ENCODE data around the gene OBSL1.

Gene OBSL1

DNA sequence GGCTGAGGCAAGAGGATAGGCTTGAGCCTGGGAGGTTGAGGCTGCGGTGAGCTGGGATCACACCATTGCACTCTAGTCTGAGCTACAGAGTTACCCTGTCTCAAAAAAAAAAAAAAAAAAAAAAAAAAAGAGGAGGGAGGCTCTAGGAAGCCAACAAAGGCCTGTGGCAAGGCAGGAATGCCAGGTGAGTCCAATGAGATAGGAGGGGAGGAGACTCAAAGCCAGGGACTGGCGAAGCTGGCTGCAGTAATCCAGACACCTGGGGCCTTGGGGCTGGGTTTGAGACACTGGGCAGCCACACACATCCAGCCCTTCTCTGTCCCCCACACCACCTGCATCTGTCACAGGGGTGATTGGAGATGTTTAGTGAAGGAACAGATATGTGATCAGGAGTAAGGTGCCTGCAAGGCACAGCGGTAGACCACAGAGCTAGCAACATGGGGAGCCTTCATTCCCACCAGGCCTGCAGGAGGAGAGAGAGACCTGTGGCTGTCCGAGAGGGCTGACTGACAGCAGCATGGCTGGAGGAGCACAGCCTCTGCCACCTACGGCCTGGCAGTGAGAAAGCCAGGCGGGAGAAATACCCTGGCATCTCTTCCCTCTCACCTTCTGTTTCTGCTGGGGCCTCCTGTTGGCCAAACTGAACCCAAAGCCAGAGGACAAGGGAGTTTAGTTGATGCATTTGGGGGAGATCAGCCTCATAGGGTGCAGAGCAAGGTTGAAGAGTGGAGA, 37.2 kb downstream of the OBSL1 start:
- no peak for DNase-seq (ENCODE audit: low read depth, low spot score)

DNA sequence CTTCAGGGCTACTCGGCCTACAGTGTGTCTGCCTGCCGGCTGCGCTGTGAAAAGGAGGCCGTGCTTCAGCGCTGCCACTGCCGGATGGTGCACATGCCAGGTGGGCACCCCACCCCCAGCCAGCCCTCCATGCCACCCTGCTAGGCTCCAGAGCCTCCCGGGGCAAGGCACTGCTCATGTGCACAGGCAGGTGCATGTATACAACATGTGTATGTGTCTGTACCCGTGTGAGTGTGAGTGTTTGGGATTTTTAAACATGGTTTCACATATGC, 39.0 kb downstream of the OBSL1 start:
- no peak for DNase-seq (ENCODE audit: low read depth, low spot score)

DNA sequence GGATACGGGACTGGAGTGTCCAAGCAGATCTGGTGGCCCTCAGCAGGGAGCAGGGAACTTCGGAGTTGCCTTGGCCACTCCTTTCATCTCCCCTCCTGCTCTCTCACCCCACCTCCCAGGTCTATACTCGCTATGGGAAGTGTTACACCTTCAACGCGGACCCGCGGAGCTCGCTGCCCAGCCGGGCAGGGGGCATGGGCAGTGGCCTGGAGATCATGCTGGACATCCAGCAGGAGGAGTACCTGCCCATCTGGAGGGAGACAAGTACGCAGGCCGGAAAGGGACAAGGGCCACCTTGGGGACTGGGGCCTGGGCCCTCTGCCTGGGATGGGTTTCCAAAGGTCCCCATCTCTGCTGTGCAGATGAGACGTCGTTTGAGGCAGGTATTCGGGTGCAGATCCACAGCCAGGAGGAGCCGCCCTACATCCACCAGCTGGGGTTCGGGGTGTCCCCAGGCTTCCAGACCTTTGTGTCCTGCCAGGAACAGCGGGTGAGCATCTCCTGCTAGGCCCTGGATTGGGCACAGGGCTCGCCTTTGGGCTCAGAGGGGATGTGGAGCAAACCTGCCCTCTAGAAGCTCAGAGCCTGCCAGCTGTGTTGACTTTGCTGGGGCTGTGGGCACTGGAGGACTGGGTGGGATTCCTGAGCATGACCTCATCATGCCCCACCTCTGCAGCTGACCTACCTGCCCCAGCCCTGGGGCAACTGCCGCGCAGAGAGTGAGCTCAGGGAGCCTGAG, 39.5 kb downstream of the OBSL1 start:
- no peak for DNase-seq (ENCODE audit: low read depth, low spot score)

DNA sequence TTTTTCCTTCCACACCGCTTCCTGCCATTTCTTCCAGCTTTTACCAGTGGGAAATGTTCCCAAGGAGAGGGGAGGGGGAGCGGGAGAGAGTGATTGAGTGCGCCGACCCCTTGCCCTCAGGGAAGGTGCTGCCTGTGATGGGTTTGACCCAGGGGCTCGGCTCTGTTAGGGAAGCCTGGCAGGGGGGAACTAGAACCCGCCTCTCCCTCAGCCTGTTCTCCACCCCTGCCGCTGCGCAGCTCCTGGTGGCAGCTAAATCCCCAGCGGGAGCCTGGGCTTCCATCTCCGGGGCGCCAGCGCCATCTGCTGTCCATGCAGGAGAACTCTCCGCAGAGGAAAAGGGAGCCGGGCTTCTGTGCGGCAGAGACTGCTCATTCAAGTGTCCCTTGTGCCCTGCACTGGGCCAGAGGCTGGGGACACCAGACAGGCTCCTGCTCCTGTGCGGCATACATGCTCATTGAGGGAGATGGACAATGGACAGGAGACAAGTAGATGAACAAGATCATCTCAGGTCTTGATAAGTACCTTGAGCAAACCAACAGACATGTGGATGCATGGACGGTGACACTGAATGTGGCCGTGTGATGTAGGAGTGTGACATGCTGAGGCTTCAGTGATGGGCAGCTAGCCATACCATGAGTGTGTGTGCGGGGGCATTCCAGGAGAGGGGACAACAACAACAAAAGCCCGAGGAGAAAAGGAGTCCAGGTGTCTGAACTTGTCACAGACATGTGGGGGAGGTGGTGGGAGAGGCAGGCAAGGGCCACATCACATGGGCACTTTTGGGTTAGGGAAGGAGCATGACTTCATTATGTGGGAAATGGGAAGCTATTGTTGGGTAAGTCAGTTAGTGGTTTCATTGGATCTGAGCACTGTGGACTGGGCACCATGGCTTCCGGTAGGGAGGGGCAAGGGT, 41.0 kb downstream of the OBSL1 start:
- DNase-seq (ENCODE audit: low read depth, low spot score) = peak; percentile 78

DNA sequence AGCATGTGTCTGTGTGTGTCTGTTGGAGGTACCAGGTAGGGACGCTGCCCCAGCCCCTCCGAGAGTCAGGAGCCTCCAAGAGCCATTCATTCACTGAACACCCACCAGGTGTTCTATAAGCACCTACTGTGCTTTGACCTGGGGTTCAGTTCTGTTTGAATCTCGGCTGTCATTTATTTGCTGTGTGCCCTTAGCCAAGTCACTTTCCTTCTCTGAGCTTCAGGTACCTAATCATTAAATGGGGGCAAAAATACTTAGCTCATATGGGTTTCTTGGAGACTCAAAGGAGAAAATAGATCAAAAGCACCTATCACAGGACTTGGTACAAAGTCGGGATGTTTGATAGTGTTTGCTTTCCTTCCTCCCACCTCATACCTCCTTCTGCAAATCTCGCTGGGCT, 43.9 kb downstream of the OBSL1 start:
- DNase-seq (ENCODE audit: low read depth, low spot score) = no peak

DNA sequence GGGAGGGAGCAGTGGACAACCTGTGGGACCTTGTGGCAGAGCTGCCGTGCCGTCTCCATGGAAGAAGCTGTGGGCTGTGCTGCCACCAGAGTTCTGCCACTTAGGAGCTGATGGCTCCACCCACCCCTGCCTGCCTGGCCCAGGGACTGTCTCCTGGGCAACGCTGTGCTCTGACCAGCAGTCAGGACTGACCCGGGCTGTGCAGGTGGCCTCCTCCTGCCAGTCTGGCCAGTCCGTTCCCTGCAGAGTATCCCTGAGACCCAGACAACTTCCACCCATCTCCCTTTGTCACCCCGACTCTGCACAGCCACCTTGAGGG, 44.3 kb downstream of the OBSL1 start:
- no peak for DNase-seq (ENCODE audit: low read depth, low spot score)

DNA sequence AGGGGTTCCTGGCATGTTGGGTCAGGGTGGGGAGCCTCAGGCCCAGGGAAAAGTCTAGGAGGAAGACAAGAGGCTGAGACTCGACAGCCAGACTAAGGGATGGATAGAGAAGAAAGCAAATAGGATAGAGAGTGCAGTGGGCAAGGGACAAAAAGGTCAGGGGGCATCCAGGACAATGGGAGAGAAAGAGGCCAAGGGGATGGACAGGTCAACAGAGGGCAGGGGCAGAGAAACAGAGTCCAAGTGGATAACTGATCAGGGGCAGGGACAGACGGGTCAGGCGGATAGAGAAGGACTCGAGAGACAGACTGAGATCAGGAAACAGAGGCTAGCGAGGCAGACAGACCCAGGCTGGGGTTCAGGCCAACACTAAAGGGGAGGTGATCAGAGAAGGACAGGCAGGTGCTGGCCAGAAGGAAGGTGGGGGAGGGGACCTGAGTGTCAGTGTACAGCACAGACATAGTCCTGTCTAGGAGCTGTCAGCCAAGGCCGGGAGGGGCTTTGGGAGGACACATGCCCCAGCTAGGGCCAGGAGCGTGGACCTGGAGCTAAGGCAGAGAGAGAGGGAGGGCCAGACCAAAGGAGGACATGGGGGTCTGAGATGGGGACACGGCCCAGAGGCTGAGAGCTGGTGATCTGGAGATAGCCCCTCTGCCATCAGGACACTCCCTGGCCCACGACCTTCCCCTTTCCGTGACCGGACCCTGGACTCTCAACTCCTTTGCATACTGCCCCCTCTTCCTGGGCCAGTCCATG, 44.8 kb downstream of the OBSL1 start:
- no peak for DNase-seq (ENCODE audit: low read depth, low spot score)

DNA sequence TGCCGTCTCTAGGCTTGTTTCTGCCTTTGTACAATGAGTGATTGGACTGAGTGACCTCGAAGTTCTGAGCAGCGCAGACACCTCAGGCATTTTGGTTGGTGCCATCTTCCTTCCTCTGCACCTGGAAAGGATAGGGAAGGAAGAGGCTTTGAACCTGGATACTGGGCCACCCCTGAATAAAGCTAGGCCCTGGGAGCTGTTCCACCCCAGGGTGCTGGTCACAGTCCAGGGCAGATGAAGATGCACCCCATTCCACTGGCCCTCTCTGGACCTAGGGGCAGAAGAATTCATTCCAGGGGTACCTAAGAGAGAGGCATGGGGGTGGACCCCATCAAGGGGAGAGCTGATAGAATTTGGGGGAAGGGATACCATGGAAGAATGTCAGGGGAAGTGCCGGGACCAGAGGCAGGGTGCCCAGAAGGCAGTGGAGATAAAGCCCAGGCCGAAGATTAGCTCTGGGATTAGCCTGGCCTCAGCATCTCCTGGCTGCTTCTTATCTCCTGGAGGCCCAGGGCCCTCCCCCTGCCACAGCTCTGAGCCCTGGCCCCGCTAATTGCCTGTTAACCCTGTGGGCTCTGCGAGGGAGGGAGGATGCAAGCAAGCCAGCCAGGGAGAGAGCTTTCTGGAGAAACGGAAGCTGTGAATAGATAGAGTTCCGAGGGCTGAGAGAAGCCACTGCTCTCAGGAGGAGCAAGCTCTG, 45.7 kb downstream of the OBSL1 start:
- DNase-seq (ENCODE audit: low read depth, low spot score) = no peak

DNA sequence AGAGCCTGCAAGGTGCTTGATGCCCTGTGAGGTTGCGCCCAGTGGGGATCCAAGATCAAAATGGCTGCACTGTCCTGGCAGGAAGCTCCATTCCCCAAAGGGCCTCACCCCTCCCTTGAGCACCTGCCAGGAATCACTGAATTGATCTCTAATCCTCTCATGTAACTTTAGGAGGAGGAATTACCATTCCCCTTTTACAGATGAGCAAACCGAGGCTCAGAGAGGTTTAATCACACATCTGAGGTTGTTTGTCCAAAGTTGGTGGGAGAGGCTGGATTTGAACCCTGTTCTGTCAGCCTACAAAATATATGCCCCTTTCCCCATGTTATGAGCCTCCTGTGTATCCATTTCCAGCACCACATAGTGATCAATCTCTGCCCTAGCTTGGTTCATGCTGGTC, 46.5 kb downstream of the OBSL1 start:
- DNase-seq (ENCODE audit: low read depth, low spot score) = no peak

DNA sequence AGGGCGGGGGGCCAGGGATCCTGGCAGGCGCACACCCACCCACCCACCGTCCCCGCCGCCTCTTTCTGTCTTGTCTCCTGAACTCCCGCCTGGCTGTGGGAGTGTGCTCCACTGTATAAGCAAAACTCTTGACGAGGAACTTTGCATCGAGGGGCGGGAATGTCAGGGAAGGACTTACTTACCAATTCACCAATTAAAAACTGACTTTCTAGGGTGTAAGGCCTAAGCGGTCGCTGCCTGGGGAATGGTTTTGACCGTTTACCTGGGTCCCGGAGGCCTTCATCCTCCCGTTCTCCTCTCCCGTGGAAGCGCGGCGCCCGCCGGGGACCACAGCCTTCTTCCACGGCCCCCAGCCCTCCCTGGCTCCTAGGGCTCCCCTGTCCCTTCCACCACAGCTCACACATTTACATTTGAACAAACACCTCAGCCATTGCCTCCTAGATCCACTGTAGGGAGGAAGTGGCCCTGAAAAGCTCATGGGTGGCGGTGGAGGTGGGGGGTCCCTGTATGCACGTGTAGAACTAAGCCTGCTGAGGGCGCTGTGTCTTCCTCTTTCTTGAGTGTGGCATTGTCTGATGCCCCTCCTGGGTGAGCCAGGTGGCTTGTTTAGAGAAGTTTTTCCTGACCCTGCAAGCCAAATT, 48.2 kb downstream of the OBSL1 start:
- DNase-seq (ENCODE audit: low read depth, low spot score) = no peak

DNA sequence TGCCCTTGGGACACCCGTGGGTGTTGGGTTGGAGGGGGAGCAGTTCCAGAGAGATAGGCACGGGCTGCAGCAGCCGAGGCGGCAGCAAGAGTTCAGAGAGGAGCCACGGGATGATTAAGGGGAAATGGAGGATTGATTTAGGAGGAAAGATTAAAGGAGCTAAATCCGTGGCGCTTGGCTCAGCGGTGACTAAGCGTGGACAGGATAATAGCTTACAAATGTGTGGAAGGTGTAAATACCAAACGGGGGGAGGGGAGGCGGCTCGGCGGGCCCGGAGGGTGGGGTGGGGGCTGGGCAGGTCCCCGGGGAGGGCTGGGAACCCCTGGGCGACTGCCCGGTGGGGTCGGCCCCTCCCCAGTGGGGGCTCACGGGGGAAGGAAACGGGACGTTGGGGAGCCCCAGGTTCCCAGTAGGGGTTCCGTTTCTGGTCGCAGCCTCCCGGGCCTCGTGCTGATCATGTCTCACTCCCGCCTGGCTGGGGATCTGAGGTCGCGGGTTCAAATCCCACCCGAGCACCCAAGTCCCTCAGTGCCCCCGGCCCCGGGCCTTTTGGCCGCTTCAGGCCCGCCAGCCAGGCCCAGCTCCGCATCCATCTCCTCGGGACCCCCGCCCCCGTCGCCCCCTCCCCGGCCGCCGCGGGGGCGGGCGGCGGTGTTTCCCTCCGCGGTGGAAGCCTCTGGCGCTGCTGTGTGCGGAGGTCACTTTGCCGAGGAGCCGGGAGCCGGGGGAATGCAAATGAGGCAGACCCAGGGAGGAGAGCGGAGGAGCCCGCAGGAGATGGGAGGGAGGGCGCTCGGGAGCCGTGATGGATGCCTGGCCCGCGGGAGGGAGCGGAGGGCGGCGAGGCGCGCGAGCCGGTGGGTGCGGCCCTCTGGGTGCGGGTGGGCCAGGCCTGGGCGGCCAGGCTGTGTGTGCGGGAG, 49.0 kb downstream of the OBSL1 start:
- DNase-seq (ENCODE audit: low read depth, low spot score) = no peak

DNA sequence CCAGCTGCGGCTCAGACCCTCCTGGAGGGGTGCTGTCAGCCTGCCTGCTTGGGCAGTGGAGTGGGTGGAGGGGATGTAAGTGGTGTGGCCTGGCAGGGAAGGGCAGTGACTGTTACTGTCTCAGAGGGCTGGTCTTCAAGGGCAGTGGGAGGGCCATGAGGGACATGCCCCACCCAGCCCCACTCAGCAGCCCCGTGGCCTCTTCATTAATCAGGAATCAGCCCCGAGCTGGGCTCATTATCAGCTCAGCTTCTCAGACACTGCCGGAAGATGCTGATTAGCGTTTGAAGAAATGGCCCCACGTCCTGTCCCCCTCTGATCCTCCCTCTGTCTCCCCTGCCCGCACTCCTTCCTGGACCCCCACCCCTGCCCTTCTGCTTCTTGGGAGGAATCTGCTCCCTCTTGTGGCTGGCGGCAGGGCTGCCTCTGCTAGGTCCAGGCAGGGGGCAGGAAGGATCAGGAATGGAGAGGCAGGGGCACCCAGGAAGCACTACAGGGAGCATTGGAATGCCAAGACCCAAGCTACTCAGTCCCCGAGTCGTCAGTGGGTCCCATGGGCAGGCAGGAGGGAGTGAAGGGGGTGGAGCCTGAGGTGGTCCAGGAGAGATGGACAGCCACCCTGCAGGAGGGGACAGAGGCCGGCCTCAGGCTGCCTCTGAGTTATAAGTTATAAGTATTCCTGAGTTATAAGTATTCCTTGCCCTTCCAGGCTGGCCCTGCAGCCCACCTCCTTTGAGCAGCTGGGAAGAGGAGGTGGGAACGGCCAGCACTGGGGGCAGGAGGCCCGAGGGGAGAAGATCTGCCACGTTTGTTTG, 50.1 kb downstream of the OBSL1 start:
- no peak for DNase-seq (ENCODE audit: low read depth, low spot score)

DNA sequence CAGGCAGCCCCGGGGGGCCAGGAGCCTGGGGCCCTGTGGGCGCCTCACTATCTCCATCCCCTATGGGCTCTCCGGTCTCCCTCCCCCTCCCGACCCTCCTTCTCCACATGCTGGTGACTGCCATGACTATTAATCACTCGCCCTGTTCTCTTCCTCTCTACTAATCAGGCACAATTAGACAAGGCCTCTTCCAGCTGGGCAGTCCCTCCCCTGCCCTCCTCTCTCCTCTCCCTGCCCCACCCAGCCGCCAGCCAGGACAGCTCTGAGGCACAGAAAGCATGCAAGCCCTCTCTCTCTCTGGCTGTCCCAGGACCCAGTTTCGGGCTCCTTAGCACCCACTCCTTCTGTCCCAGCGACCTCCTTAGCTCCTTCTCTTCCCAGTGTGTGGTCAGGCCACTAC, 51.3 kb downstream of the OBSL1 start:
- no peak for DNase-seq (ENCODE audit: low read depth, low spot score)

DNA sequence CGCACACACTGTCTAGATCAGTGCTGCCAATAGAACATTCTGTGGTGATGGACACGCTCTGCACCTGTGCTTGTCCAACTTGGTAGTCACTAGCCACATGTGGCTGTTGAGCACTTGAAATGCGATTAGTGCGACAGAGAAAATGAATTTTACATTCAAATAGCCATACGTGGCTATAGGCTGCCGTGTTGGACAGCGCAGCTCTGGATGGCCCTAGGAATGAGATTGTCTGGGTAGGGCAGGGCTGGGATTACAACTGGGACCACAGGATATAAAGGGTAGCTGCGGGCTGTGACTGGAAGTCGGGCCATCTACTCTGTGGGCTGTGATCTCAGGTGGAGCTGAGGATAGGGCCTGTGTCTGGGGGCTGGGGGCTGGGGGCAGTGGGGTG, 51.8 kb downstream of the OBSL1 start:
- no peak for DNase-seq (ENCODE audit: low read depth, low spot score)

DNA sequence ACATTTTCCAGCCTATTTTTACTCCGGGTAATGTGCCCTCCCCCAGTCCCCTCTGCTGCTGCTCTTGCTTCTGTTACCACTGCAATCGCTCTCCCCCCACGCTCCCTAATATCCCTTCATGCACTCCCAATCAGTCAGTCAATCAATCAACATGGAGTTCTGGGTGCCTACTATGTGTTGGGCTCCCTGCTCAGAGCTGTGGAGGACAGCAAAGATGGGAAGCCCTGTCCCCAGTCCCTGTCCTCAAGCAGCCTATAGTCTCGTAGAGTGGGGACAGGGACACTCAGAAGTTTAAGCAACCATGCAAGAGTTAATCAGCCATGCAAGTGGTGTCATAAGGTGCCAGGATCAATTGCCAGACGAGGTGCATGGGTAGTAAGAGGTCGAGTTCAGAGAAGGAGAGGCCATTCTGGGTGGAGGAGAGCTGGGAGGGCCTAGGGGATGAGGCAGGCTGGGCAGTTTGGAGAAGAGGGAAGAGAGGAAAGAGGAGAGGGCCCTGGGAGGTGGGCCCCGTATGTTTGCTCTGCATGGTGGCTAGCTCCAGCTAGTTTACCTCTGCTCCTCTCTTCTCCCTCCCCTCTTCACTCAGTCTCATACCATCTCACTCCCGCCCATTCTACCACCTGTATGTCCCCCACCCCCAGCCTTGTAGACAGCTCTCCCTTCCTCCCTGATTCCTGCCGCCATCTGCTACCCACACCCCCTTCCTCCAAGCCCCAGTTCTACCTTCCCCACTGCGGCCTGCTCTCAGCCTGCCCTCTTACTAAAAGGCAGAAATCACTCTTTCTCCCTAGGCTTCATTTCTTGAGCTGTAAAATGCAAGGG, 53.2 kb downstream of the OBSL1 start:
- DNase-seq (ENCODE audit: low read depth, low spot score) = no peak

DNA sequence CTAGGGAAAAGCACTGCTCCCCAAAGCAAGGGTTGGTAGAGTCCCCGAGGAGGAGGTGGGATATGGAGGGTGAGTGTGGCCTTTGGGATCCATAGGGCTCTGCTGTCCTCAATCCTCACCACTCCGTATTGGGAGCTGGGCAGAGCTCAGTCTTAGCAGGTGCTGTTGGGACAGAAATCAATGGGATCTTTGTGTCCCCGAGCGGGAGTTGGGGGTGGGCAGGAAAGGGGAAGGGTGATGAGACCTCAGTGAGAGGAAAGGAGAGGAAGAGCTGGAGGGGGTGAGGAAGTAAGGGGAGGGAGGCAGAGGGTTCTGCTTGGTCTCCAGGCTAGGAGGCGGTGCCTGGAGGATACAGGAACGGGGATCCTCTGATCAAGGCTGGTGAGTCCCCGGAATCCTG, 54.5 kb downstream of the OBSL1 start:
- DNase-seq (ENCODE audit: low read depth, low spot score) = no peak

DNA sequence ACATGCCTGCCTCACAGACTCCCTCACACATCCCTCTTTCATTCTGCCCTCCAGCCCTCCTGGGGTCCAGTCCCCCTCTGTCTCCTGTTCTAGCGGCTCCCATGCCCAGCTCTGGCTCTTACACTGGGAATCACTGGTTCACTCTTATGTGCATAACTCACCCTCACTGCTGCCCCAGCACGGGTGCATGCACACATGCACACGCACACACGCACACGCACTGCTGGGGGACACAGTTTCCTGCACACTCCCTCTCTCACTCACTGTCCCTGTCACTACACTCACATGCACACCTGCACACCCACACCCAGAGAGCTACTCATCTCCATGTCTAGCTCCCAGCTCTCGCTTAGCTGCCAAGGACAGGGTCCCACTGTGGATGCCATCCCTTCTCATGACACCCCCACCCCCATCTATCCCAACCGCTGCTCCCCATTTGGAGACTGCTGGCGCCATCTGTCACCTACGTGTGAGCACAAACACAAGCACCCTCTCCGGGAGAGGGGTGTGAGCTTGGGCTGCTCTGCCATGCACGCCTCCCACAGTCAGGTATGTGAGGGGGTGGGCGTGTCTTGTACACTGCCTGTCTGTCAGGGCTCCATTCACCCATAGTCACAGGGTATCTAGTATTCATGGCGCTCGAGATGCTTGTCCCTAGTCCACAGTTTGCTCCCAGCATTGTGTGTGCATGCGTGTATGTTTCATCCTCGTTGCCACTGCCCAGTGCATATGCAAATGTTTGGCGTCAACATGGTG, 55.3 kb downstream of the OBSL1 start:
- no peak for DNase-seq (ENCODE audit: low read depth, low spot score)

All from activated naive CD8-positive, alpha-beta T cell treated with anti-CD3 and anti-CD28 coated beads, Interleukin-2, amount 50 U/mL, for 16 hours (primary cell).